Measurements from ENCODE around the gene COL20A1.

Gene COL20A1

DNA sequence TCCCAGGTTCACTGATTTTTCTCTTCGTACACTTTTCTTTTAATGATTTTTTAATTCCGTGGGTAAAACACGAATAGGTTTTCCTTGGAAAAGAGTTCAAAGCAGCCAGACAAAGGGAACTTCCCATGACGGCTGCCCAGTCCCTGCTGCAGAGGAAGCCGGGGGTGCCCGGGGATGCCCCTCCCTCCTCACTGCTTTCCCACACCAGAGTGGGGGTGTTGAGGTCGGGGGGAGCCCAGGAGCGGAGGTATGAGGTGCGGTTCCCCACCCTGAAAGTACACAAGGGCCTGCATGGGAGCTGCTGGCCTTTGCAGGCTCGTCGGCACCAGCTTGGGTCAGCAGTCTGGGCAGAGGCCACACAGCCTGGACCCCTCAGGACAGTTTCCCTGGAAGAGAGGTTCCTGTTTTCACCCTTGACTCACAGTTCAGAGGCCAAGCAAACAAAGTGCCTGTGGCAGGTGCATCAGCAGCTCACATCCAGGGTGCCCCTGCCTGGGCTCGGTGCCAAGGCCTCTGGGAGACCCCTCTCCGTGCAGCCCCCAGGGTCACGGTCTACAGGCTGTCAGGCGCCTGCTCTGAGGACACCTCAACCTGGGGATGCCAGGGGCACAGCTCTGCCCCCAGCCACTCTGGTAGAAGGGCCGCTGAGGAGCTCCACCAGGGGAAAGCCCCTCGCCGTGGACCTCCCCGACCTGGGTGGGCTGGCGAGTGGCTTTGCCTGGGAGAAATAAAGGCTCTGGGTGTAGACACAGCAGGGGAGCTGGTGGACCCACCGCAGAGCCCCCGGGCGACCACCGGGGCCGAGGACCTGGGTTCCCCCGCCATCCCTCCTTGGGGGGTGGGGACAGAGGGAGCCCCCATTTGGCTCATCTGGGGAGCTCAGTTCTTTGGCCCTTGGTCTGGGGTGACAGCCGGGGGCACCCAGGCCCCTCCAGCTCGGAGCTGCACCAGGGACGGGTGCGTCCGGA is 83.6 kb downstream of the COL20A1 start:
- DNase-seq = no peak
- H2AFZ ChIP-seq (ENCODE audit: low read depth, low read length) = no peak overlapping the region
- H2BK120ac ChIP-seq (ENCODE audit: low read depth, low read length) = no peak overlapping the region
- no peaks in the 10 kb centered on the region for H3K9me3 ChIP-seq (ENCODE audit: control insufficient read depth, low read length)
- H3K27me3 ChIP-seq (ENCODE audit: control insufficient read depth in 1 of 2, insufficient read depth in 1 of 2, low read length in 2 of 2) = peaks cover 53 to 63% of the 10 kb centered on the region in 2 experiments
- no peak overlapping the region for H3K4ac ChIP-seq (ENCODE audit: low read depth in 1 of 2, low read length in 2 of 2)
- H3K4me1 ChIP-seq (ENCODE audit: control insufficient read depth, insufficient read depth, low read depth, low read length) = peaks cover 9% of the 10 kb centered on the region
- H3K14ac ChIP-seq (ENCODE audit: low read length in 2 of 2) = no peak overlapping the region
- no peak overlapping the region for H2BK15ac ChIP-seq (ENCODE audit: low read depth, poor library complexity, severe bottlenecking)
- H3K23ac ChIP-seq (ENCODE audit: low read length in 2 of 2) = no peak overlapping the region
- H3K36me3 ChIP-seq (ENCODE audit: control insufficient read depth in 1 of 2, insufficient read depth in 2 of 2, low read depth in 1 of 2, low read length in 2 of 2) = no peaks in the 10 kb centered on the region
- no peak overlapping the region for H3K18ac ChIP-seq (ENCODE audit: low read depth in 1 of 2, low read length in 2 of 2)
- H2BK5ac ChIP-seq (ENCODE audit: low read depth, low read length, poor library complexity, severe bottlenecking) = no peak overlapping the region
- H4K91ac ChIP-seq (ENCODE audit: low read length) = no peak overlapping the region
- 80% methylated on average over 31 of the region's 31 CpGs for WGBS
- no peak overlapping the region for H4K8ac ChIP-seq (ENCODE audit: low read length)
- no peaks in the 10 kb centered on the region for H3K79me1 ChIP-seq (replicated peaks; ENCODE audit: low read length, poor library complexity, severe bottlenecking)
- H3K9ac ChIP-seq (ENCODE audit: low read length) = no peak overlapping the region
- no peak overlapping the region for H3K4me3 ChIP-seq (ENCODE audit: insufficient read depth in 1 of 2, low read depth in 1 of 2, low read length in 2 of 2)
- H2AK5ac ChIP-seq (ENCODE audit: low read length, severe bottlenecking) = no peak overlapping the region
- H3K4me2 ChIP-seq (ENCODE audit: low read length, poor library complexity, severe bottlenecking) = no peak overlapping the region
- no peak overlapping the region for H2BK12ac ChIP-seq (ENCODE audit: low read length in 2 of 2)
- no peak overlapping the region for H3K27ac ChIP-seq (ENCODE audit: low read length, poor library complexity, severe bottlenecking)

DNA sequence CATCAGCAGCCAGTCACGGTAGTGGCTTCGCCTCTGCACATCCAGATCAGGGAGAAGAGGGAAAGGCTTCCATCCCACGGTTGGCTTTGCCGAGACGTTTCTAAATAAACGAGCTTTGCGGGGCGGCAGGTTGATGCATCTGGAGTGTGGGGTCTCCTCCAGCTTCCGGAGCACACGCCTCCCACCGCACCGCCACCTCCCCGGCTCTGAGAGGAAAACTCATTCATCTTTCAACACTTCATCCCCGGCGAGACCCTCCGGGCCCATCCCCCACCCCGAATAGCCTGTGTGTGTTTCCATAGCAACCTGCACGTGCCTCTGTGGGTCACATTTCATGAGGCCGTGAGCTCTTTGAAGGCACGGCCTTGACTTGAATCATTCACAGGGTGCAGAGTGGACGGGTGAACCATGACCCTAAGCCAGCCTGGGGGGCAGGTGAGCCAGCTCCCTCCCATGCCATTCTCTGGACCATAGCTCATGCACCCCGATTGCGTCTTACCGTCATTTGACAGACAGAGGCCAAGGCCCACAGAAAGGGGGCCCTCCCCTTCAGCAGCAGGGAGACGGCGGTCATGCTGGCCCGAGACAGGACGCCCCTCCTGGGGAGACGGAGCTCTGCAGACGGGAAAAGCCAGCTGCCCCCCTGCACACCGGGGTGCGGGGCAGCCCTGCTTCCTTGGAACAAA is 84.4 kb downstream of the COL20A1 start:
- Histone ChIP-seq H3K23ac (ENCODE audit: low read length in 2 of 2) (no peak overlapping the region), H4K8ac (ENCODE audit: low read length) (no peak overlapping the region), H3K27me3 (ENCODE audit: control insufficient read depth in 1 of 2, insufficient read depth in 1 of 2, low read length in 2 of 2) (peaks cover 54 to 62% of the 10 kb centered on the region in 2 experiments), H2BK120ac (ENCODE audit: low read depth, low read length) (no peak overlapping the region), H3K4me3 (ENCODE audit: insufficient read depth in 1 of 2, low read depth in 1 of 2, low read length in 2 of 2) (no peak overlapping the region), H3K18ac (ENCODE audit: low read depth in 1 of 2, low read length in 2 of 2) (no peak overlapping the region), H3K9me3 (ENCODE audit: control insufficient read depth, low read length) (no peaks in the 10 kb centered on the region), H3K4me2 (ENCODE audit: low read length, poor library complexity, severe bottlenecking) (no peak overlapping the region), H3K14ac (ENCODE audit: low read length in 2 of 2) (no peak overlapping the region), H3K4me1 (ENCODE audit: control insufficient read depth, insufficient read depth, low read depth, low read length) (peaks cover 9% of the 10 kb centered on the region), H2BK12ac (ENCODE audit: low read length in 2 of 2) (no peak overlapping the region), H2BK15ac (ENCODE audit: low read depth, poor library complexity, severe bottlenecking) (no peak overlapping the region), H4K91ac (ENCODE audit: low read length) (no peak overlapping the region), H2BK5ac (ENCODE audit: low read depth, low read length, poor library complexity, severe bottlenecking) (no peak overlapping the region), H3K4ac (ENCODE audit: low read depth in 1 of 2, low read length in 2 of 2) (no peak overlapping the region), H3K79me1 (replicated peaks; ENCODE audit: low read length, poor library complexity, severe bottlenecking) (no peaks in the 10 kb centered on the region), H3K9ac (ENCODE audit: low read length) (no peak overlapping the region), H2AK5ac (ENCODE audit: low read length, severe bottlenecking) (no peak overlapping the region), H2AFZ (ENCODE audit: low read depth, low read length) (no peak overlapping the region), H3K36me3 (ENCODE audit: control insufficient read depth in 1 of 2, insufficient read depth in 2 of 2, low read depth in 1 of 2, low read length in 2 of 2) (no peaks in the 10 kb centered on the region), H3K27ac (ENCODE audit: low read length, poor library complexity, severe bottlenecking) (no peak overlapping the region)
- no peak for DNase-seq
- 49% methylated on average over 32 of the region's 32 CpGs for WGBS

DNA sequence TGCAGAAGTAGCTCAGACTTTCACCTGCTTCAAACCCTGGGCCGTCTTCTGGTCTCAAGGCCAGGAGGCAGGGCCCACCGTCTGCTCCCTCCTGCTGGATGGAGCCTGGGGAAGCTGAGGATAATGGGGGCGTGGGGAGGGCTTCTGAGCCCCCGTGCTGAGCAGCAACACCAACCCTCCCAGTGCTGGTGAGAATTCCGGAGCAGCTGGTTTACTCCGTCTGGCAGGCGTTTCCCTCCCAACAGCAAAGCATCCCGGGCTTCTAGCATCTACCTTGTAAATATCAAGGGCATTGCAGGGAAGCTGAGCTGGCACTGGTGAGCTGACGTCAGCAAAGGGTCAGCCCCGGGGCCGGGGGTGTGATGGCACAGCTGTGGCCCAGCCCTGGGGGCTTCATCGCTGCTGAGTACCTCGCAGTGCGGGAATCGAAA is 85.0 kb downstream of the COL20A1 start:
- Histone ChIP-seq H2AFZ (ENCODE audit: low read depth, low read length) (no peak overlapping the region), H3K79me1 (replicated peaks; ENCODE audit: low read length, poor library complexity, severe bottlenecking) (no peaks in the 10 kb centered on the region), H3K4ac (ENCODE audit: low read depth in 1 of 2, low read length in 2 of 2) (no peak overlapping the region), H3K4me3 (ENCODE audit: insufficient read depth in 1 of 2, low read depth in 1 of 2, low read length in 2 of 2) (no peak overlapping the region), H2BK12ac (ENCODE audit: low read length in 2 of 2) (no peak overlapping the region), H4K8ac (ENCODE audit: low read length) (no peak overlapping the region), H3K18ac (ENCODE audit: low read depth in 1 of 2, low read length in 2 of 2) (no peak overlapping the region), H3K36me3 (ENCODE audit: control insufficient read depth in 1 of 2, insufficient read depth in 2 of 2, low read depth in 1 of 2, low read length in 2 of 2) (no peaks in the 10 kb centered on the region), H3K27ac (ENCODE audit: low read length, poor library complexity, severe bottlenecking) (no peak overlapping the region), H2BK5ac (ENCODE audit: low read depth, low read length, poor library complexity, severe bottlenecking) (no peak overlapping the region), H3K4me2 (ENCODE audit: low read length, poor library complexity, severe bottlenecking) (no peak overlapping the region), H4K91ac (ENCODE audit: low read length) (no peak overlapping the region), H3K27me3 (ENCODE audit: control insufficient read depth in 1 of 2, insufficient read depth in 1 of 2, low read length in 2 of 2) (peaks cover 50 to 65% of the 10 kb centered on the region in 2 experiments), H2AK5ac (ENCODE audit: low read length, severe bottlenecking) (no peak overlapping the region), H3K9ac (ENCODE audit: low read length) (no peak overlapping the region), H3K23ac (ENCODE audit: low read length in 2 of 2) (no peak overlapping the region), H2BK15ac (ENCODE audit: low read depth, poor library complexity, severe bottlenecking) (no peak overlapping the region), H3K14ac (ENCODE audit: low read length in 2 of 2) (no peak overlapping the region), H3K4me1 (ENCODE audit: control insufficient read depth, insufficient read depth, low read depth, low read length) (peaks cover 9% of the 10 kb centered on the region), H3K9me3 (ENCODE audit: control insufficient read depth, low read length) (no peaks in the 10 kb centered on the region), H2BK120ac (ENCODE audit: low read depth, low read length) (no peak overlapping the region)
- 70% methylated on average over 15 of the region's 15 CpGs for WGBS
- DNase-seq = no peak

DNA sequence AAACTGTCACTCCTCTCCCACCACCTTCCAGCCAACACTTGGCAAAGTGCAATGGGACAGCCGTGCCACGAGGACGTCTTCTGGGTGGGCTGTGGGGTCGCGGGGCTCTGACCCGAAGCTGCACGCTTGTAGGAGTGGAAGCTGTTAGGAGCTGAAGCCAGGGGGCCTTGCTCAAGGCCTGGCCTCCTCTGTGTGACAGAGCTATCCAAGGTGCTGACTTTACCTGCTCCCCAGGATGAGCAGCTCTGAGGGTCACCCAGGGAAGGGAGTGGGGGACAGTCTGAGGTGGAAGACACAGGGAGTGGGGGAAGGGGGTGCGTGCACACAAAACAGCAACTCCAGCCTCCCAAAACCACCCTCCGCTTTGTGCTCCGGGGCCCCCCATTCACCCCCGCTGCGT is 85.6 kb downstream of the COL20A1 start:
- Histone ChIP-seq H3K9ac (ENCODE audit: low read length) (no peak overlapping the region), H3K79me1 (replicated peaks; ENCODE audit: low read length, poor library complexity, severe bottlenecking) (no peaks in the 10 kb centered on the region), H2BK120ac (ENCODE audit: low read depth, low read length) (no peak overlapping the region), H3K4me2 (ENCODE audit: low read length, poor library complexity, severe bottlenecking) (no peak overlapping the region), H3K27ac (ENCODE audit: low read length, poor library complexity, severe bottlenecking) (no peak overlapping the region), H3K4me1 (ENCODE audit: control insufficient read depth, insufficient read depth, low read depth, low read length) (peaks cover 9% of the 10 kb centered on the region), H3K14ac (ENCODE audit: low read length in 2 of 2) (no peak overlapping the region), H2BK5ac (ENCODE audit: low read depth, low read length, poor library complexity, severe bottlenecking) (no peak overlapping the region), H3K36me3 (ENCODE audit: control insufficient read depth in 1 of 2, insufficient read depth in 2 of 2, low read depth in 1 of 2, low read length in 2 of 2) (no peaks in the 10 kb centered on the region), H4K8ac (ENCODE audit: low read length) (no peak overlapping the region), H3K27me3 (ENCODE audit: control insufficient read depth in 1 of 2, insufficient read depth in 1 of 2, low read length in 2 of 2) (peaks cover 43 to 62% of the 10 kb centered on the region in 2 experiments), H3K9me3 (ENCODE audit: control insufficient read depth, low read length) (no peaks in the 10 kb centered on the region), H4K91ac (ENCODE audit: low read length) (no peak overlapping the region), H3K23ac (ENCODE audit: low read length in 2 of 2) (no peak overlapping the region), H3K18ac (ENCODE audit: low read depth in 1 of 2, low read length in 2 of 2) (no peak overlapping the region), H2BK15ac (ENCODE audit: low read depth, poor library complexity, severe bottlenecking) (no peak overlapping the region), H3K4me3 (ENCODE audit: insufficient read depth in 1 of 2, low read depth in 1 of 2, low read length in 2 of 2) (no peak overlapping the region), H2BK12ac (ENCODE audit: low read length in 2 of 2) (no peak overlapping the region), H2AFZ (ENCODE audit: low read depth, low read length) (no peak overlapping the region), H3K4ac (ENCODE audit: low read depth in 1 of 2, low read length in 2 of 2) (no peak overlapping the region), H2AK5ac (ENCODE audit: low read length, severe bottlenecking) (no peak overlapping the region)
- WGBS = 65% methylated on average over 12 of the region's 12 CpGs
- no peak for DNase-seq

All from mesenchymal stem cell (in vitro differentiated cells and primary cell).